HepG2 (cell line): Measurements from ENCODE around the gene TMEM232. TPM values are rescaled to one million over a fixed set of nuclear protein-coding genes. Genes with fewer than 3 reads are reported as not detected.
"Not testable (repeated sequence)": the region's sequence is repeated elsewhere in the genome, so short reads cannot be mapped to it uniquely, and the experiment has no call there.

Experiments
- ATAC-seq: fragments of 200-7000 bp; cut with Tn5 transposase; 3 replicates; pipeline ENCODE4 v1.9.1; 2020; ENCODE audit warnings: mild to moderate bottlenecking, moderate library complexity
- BruUV-seq: library from RNA; stranded (reverse); fragments of 400-500 nt; replicated peaks from 2 replicates; lab custom pipeline; 2021; lab: Mats Ljungman, UMichigan
- CTCF ChIA-PET: fragments of 300-600 bp; formaldehyde crosslinking; extraction: SDS; loops from one replicate; lab custom pipeline; 2021; ENCODE audit warnings: low total read pairs, inconsistent platforms, low intra/inter-chr PET ratio; lab: Yijun Ruan, JAX
- POLR2A ChIA-PET: fragments of 350-600 bp; sonication (Branson Sonifier 250); formaldehyde crosslinking; loops from one replicate; lab custom pipeline; 2020; ENCODE audit warnings: antibody characterized with exemption, inconsistent platforms; lab: Yijun Ruan, JAX
- DNase-seq: peaks from one replicate; pipeline ENCODE4 v3.0.0-alpha.2; 2015; ENCODE audit warnings: low spot score
- FAIRE-seq: peaks from 3 replicates; lab custom pipeline; 2011; peaks lifted over from hg19 to GRCh38; lab: Jason Lieb, UNC
- H2AFZ ChIP-seq: one replicate; pipeline ENCODE4 v1.6.1; 2011; ENCODE audit warnings: low read length, inconsistent platforms
- H3K27ac ChIP-seq: fragments of 300-600 bp; 3 replicates; pipeline ENCODE4 v1.8.0; 2011; ENCODE audit warnings: mixed run types, mild to moderate bottlenecking, mixed read lengths, low read length, inconsistent platforms; ENCODE audit not compliant: insufficient read depth; ENCODE audit errors: extremely low read length
- H3K27me3 ChIP-seq, 2 experiments: fragments of 200-600 bp in 1 of 2; 2 replicates in 1 of 2; 3 replicates in 1 of 2; pipeline versions ENCODE4 v1.6.0 to v1.8.0; 2011; ENCODE audit warnings: low read length in 2 of 2, mild to moderate bottlenecking in 2 of 2, moderate library complexity in 2 of 2, inconsistent platforms in 1 of 2; ENCODE audit not compliant: insufficient read depth in 2 of 2, control insufficient read depth in 1 of 2
- H3K36me3 ChIP-seq, 2 experiments: fragments of 200-600 bp in 1 of 2; replicated peaks in 1 of 2; 2 replicates in 1 of 2; 3 replicates in 1 of 2; pipeline versions ENCODE4 v1.5.1 to v1.8.0; 2011; ENCODE audit warnings: low read length in 2 of 2, inconsistent platforms in 1 of 2; ENCODE audit not compliant: insufficient read depth in 2 of 2, control insufficient read depth in 1 of 2
- H3K4me1 ChIP-seq: 2 replicates; pipeline ENCODE4 v1.5.1; 2012; ENCODE audit warnings: low read length, inconsistent platforms; ENCODE audit not compliant: insufficient read depth
- H3K4me2 ChIP-seq: 2 replicates; pipeline ENCODE4 v1.6.0; 2011; ENCODE audit warnings: low read depth, low read length, inconsistent platforms
- H3K4me3 ChIP-seq, 3 experiments: fragments of 200-600 bp in 1 of 3; sonication (generic), shearing (Covaris generic) in 1 of 3; replicated peaks in 1 of 3; 2 replicates each; pipeline ENCODE4 v1.5.1; 2011 to 2016; ENCODE audit warnings: low read length in 3 of 3, inconsistent platforms in 2 of 3, low read depth in 2 of 3, mild to moderate bottlenecking in 2 of 3, control low read depth in 1 of 3, mixed read lengths in 1 of 3; ENCODE audit not compliant: insufficient read depth in 1 of 3
- H3K79me2 ChIP-seq: one replicate; pipeline ENCODE4 v1.6.1; 2011; ENCODE audit warnings: low read length, inconsistent platforms; ENCODE audit not compliant: insufficient read depth
- H3K9ac ChIP-seq: 2 replicates; pipeline ENCODE4 v1.6.0; 2011; ENCODE audit warnings: mild to moderate bottlenecking, low read depth, low read length, inconsistent platforms; ENCODE audit not compliant: insufficient read depth
- H3K9me3 ChIP-seq: 2 replicates; pipeline ENCODE4 v1.5.1; 2012; ENCODE audit warnings: mild to moderate bottlenecking, low read length
- H4K20me1 ChIP-seq: 2 replicates; pipeline ENCODE4 v1.6.0; 2011; ENCODE audit warnings: inconsistent platforms, mild to moderate bottlenecking, low read length, moderate library complexity; ENCODE audit not compliant: insufficient read depth
- ADNP ChIP-seq: sonication (generic); formaldehyde crosslinking; IDR thresholded peaks from 2 replicates; pipeline ENCODE4 v1.4.0; 2020; ENCODE audit warnings: missing genetic modification reagents
- ISX ChIP-seq: sonication (generic); formaldehyde crosslinking; conservative IDR thresholded peaks from 2 replicates; pipeline ENCODE4 v1.5.0; 2020; ENCODE audit warnings: missing genetic modification reagents
- KDM5B ChIP-seq: sonication (generic); formaldehyde crosslinking; IDR thresholded peaks from 2 replicates; pipeline ENCODE4 v1.4.0; 2020; ENCODE audit warnings: missing genetic modification reagents, mild to moderate bottlenecking, borderline replicate concordance
- SMAD3 ChIP-seq: sonication (generic); formaldehyde crosslinking; IDR thresholded peaks from 2 replicates; pipeline ENCODE4 v1.4.0; 2020; ENCODE audit warnings: missing genetic modification reagents
- TSC22D2 ChIP-seq: sonication (generic); formaldehyde crosslinking; IDR thresholded peaks from 2 replicates; pipeline ENCODE4 v1.5.1; 2020; ENCODE audit warnings: missing genetic modification reagents, mild to moderate bottlenecking, borderline replicate concordance
- ZNF432 ChIP-seq: sonication (generic); formaldehyde crosslinking; IDR thresholded peaks from 2 replicates; pipeline ENCODE4 v1.5.0; 2020; ENCODE audit warnings: missing genetic modification reagents, mild to moderate bottlenecking, borderline replicate concordance
- ZNF703 ChIP-seq: sonication (generic); formaldehyde crosslinking; IDR thresholded peaks from 2 replicates; pipeline ENCODE4 v1.5.1; 2020; ENCODE audit warnings: missing genetic modification reagents, mild to moderate bottlenecking, moderate library complexity, borderline replicate concordance
- ZNF839 ChIP-seq: sonication (generic); formaldehyde crosslinking; IDR thresholded peaks from 2 replicates; pipeline ENCODE4 v1.4.0; 2020; ENCODE audit warnings: missing genetic modification reagents, mild to moderate bottlenecking, borderline replicate concordance
- WGBS: methylation state at CpG from one replicate; pipeline ENCODE4 v1.1.6; 2017; ENCODE audit warnings: low lambda C conversion rate; 5-methylcytosine and 5-hydroxymethylcytosine counted together
- in situ Hi-C: cut with HindIII; loops from 2 replicates; pipeline ENCODE4 v1.10.0; 2017; ENCODE audit warnings: low pct_unique_long_range_greater_than_20kb; ENCODE audit not compliant: extremely low pct_ligation_motif_present
- intact Hi-C: fragments of 100-400 bp; cut with micrococcal nuclease; formaldehyde crosslinking; loops from one replicate; pipeline ENCODE4 v1.10.0; 2022; ENCODE audit not compliant: unreplicated experiment
- polyA plus RNA-seq, 8 experiments: library from polyadenylated mRNA; depleted of rRNA in 3 of 8; stranded (reverse) in 7 of 8; unstranded in 1 of 8; fragments of >200 nt; fragmentation: Illumina TruSeq in 4 of 8; extraction: Trizol in 4 of 8; gene quantifications; 2 replicates each; pipeline versions ENCODE4 v1.2.1 to v1.2.3, GENCODE V29; 2011 to 2016; ENCODE audit warnings: low read depth in 4 of 8, missing spikeins in 1 of 8, mixed read lengths in 1 of 8; ENCODE audit not compliant: insufficient read depth in 1 of 8
- total RNA-seq, 5 experiments: library from RNA; depleted of rRNA; stranded (reverse); fragments of >200 nt; fragmentation: Illumina TruSeq; extraction: Trizol; gene quantifications; 2 replicates each; pipeline ENCODE4 v1.2.3, GENCODE V29; 2016; ENCODE audit warnings: low read depth in 1 of 5
- TF ChIP-seq, protein P1 (sequence below): sonication (generic); formaldehyde crosslinking; conservative IDR thresholded peaks from 2 replicates; pipeline ENCODE4 v1.8.0; 2022; ENCODE audit warnings: mild to moderate bottlenecking, moderate library complexity, missing genetic modification reagents

Gene TMEM232
- total and polyA plus RNA-seq, 2 of the 13 experiments (the other 11 are each of a cell fraction or from before 2014, with no cell fraction given): 0.29 to 0.71 TPM

DNA sequence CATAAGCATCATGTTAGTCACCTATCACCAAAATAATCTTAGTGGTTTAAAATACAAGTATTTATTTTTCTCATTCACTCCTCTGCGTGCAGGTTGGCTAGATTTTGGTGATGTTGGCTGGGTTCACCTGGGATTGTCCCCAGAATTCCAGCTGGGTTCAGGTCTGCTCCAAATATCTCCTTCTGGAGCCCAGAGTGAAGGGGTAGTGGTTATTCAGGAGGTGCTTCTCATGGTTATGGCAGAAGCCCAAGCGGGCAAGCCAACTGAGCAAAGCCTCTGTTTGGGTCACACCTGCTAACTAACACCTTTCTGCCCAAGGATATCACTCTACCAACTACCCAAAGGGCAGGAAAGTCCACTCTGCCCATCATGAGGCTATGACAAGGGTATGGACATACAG is 7.6 kb upstream of the TMEM232 start:
- H3K4me2 ChIP-seq: no peak overlapping the region
- H2AFZ ChIP-seq: no peak overlapping the region
- POLR2A ChIA-PET: no interaction called here
- TF ChIP-seq ZNF703: no peak
- no peak for TF ChIP-seq ISX
- no peak for TF ChIP-seq KDM5B (CRISPR knock-in tag)
- no peak for TF ChIP-seq ADNP (CRISPR knock-in tag)
- no peak for TF ChIP-seq ZNF432 (CRISPR knock-in tag)
- no peak for TF ChIP-seq SMAD3 (CRISPR knock-in tag)
- TF ChIP-seq, protein P1, sequence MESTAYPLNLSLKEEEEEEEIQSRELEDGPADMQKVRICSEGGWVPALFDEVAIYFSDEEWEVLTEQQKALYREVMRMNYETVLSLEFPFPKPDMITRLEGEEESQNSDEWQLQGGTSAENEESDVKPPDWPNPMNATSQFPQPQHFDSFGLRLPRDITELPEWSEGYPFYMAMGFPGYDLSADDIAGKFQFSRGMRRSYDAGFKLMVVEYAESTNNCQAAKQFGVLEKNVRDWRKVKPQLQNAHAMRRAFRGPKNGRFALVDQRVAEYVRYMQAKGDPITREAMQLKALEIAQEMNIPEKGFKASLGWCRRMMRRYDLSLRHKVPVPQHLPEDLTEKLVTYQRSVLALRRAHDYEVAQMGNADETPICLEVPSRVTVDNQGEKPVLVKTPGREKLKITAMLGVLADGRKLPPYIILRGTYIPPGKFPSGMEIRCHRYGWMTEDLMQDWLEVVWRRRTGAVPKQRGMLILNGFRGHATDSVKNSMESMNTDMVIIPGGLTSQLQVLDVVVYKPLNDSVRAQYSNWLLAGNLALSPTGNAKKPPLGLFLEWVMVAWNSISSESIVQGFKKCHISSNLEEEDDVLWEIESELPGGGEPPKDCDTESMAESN (CRISPR knock-in tag): no peak
- no peak for TF ChIP-seq ZNF839 (CRISPR knock-in tag)
- no peak for TF ChIP-seq TSC22D2 (CRISPR knock-in tag)
- ATAC-seq (no peak), FAIRE-seq (no peak), DNase-seq (no peak)
- H4K20me1 ChIP-seq: no peaks in the 10 kb centered on the region
- no peak overlapping the region for H3K9ac ChIP-seq
- no peaks in the 10 kb centered on the region; a peak in 2 of 5 replicates for H3K27me3 ChIP-seq
- H3K4me3 ChIP-seq: no peak overlapping the region
- intact Hi-C loops (loop anchor here (10.0 kb wide), 1 partner anchor 671 kb away; no protein-coding TSS in a partner anchor), in situ Hi-C loops (no loop called here)
- H3K4me1 ChIP-seq: peaks cover 11% of the 10 kb centered on the region
- no peaks in the 10 kb centered on the region for H3K36me3 ChIP-seq
- WGBS: 27% methylated on average over 2 of the region's 2 CpGs
- no peaks in the 10 kb centered on the region for H3K79me2 ChIP-seq
- no peak overlapping the region for H3K27ac ChIP-seq
- H3K9me3 ChIP-seq: no peaks in the 10 kb centered on the region
- BruUV-seq: no TSS peak
- CTCF ChIA-PET: no interaction called here

DNA sequence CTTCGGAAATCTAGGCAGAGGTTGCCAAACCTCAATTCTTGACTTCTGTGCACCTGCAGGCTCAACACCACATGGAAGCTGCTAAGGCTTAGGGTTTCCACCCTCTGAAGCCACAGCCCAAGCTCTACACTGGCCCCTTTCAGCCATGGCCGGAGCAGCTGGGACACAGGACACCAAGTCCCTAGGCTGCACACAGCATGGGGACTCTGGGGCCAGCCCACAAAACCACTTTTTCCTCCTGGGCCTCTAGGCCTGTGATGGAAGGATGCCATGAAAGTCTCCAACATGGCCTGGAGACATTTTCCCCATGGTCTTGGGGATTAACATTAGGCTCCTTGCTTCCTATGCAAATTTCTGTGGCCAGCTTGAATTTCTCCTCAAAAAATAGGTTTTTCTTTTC is 5.0 kb upstream of the TMEM232 start:
- H3K79me2 ChIP-seq, FAIRE-seq, POLR2A ChIA-PET, H3K9me3 ChIP-seq, in situ Hi-C loops, ATAC-seq, DNase-seq, H3K4me2 ChIP-seq, H3K9ac ChIP-seq, H2AFZ ChIP-seq, H3K27me3 ChIP-seq, H3K4me1 ChIP-seq, BruUV-seq, CTCF ChIA-PET, H3K27ac ChIP-seq, H4K20me1 ChIP-seq, H3K4me3 ChIP-seq, H3K36me3 ChIP-seq: not testable (repeated sequence)
- WGBS: 100% methylated on average over 1 of the region's 2 CpGs
- intact Hi-C loops: loop anchor here (10.0 kb wide), 1 partner anchor 673 kb away; no protein-coding TSS in a partner anchor
